Activated CD8-positive, alpha-beta T cell treated with anti-CD3 and anti-CD28 coated beads, Interleukin-2, amount 10 ng/mL, durations not matched to agents 7 days and 5 days (primary cell): ENCODE measurements around the gene BCL7B. TPM values are rescaled to one million over a fixed set of nuclear protein-coding genes. Genes with fewer than 3 reads are reported as not detected.
A peak's percentile ranks its signal among the peaks of the same experiment; 100 is the strongest.
"Not testable (repeated sequence)": the region's sequence is repeated elsewhere in the genome, so short reads cannot be mapped to it uniquely, and the experiment has no call there.

Source experiments
- ATAC-seq: fragments of 150-1000 bp; cut with Tn5 transposase; one replicate; pipeline ENCODE4 v1.10.0; 2021; ENCODE audit warnings: moderate library complexity
- CTCF ChIA-PET: fragments of 350-600 bp; sonication (Branson Sonifier 250); formaldehyde crosslinking; loops from one replicate; lab custom pipeline; 2021; ENCODE audit warnings: antibody characterized with exemption; lab: Charles Lee
- POLR2A ChIA-PET: fragments of 350-600 bp; sonication (Branson Sonifier 250); formaldehyde crosslinking; loops from one replicate; lab custom pipeline; 2021; ENCODE audit warnings: antibody characterized with exemption; lab: Charles Lee
- DNase-seq: peaks from one replicate; pipeline ENCODE4 v3.0.0-alpha.2; 2020
- H3K27ac Mint-ChIP-seq: one replicate; pipeline ENCODE4 v1.8.0; 2021; ENCODE audit warnings: mild to moderate bottlenecking, mixed read lengths
- H3K27me3 Mint-ChIP-seq: one replicate; pipeline ENCODE4 v1.8.0; 2021; ENCODE audit warnings: low read depth, mixed read lengths
- H3K36me3 Mint-ChIP-seq: one replicate; pipeline ENCODE4 v1.8.0; 2021; ENCODE audit warnings: low read depth, mixed read lengths
- H3K4me1 Mint-ChIP-seq: one replicate; pipeline ENCODE4 v1.8.0; 2021; ENCODE audit warnings: low read depth, mixed read lengths
- H3K4me3 Mint-ChIP-seq: one replicate; pipeline ENCODE4 v1.8.0; 2021; ENCODE audit warnings: mild to moderate bottlenecking, mixed read lengths
- H3K9me3 Mint-ChIP-seq: one replicate; pipeline ENCODE4 v1.8.0; 2022; ENCODE audit warnings: mixed read lengths; ENCODE audit not compliant: insufficient read depth
- total RNA-seq, 2 experiments: library from RNA; stranded (reverse); gene quantifications; one replicate each; pipeline ENCODE4 v1.2.3, GENCODE V29; 2021

Gene BCL7B
- total RNA-seq, 2 experiments from 2014 or later = 76.8 to 80.8 TPM

- Mint-ChIP-seq H3K27ac (no peak overlapping the region), H3K4me1 (peaks cover 8% of the 10 kb centered on the region), H3K4me3 (no peak overlapping the region), H3K9me3 (no peaks in the 10 kb centered on the region), H3K36me3 (no peaks in the 10 kb centered on the region), H3K27me3 (no peaks in the 10 kb centered on the region)
- no peak for DNase-seq
- POLR2A ChIA-PET = interaction anchor here (1.2 to 1.5 kb wide), 3 partner anchors 9 to 66 kb away, joined by 4 read pairs; partner anchors contain the start of genes BAZ1B and TBL2
- ATAC-seq = no peak
- CTCF ChIA-PET = interaction anchor here (1.2 to 2.3 kb wide), 5 partner anchors 9 to 152 kb away, joined by 3 to 6 read pairs (median 3); partner anchors contain the start of genes ABHD11, BUD23 and TBL2
Observed at GRCh38 chr7:73586911-73587310, 29.4 kb upstream of the BCL7B start.

DNA sequence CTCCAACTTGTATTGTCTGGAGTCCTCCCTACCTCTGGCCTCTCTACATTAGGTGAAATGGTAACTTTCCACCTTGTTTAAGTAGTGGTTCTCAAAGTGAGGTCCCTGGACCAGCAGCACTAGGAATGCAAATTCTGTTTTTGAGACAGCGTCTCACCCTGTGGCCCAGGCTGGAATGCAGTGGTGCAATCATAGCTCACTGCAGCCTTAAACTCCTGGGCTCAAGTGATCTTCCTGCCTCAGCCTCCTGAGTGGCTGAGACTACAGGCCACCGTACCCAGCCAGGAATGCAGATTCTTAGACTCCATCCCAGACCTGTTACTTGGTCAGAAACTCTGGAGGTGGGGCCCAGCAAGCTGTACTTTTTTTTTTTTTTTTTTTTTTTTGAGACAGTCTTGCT is 27.7 kb upstream of the BCL7B start:
- Mint-ChIP-seq H3K27me3 (no peaks in the 10 kb centered on the region), H3K36me3 (no peaks in the 10 kb centered on the region), H3K27ac (no peak overlapping the region), H3K4me1 (peaks cover 12% of the 10 kb centered on the region), H3K4me3 (no peak overlapping the region), H3K9me3 (no peaks in the 10 kb centered on the region)
- no peak for DNase-seq
- ChIA-PET POLR2A (no interaction called here), CTCF (interaction anchor here (0.7 to 1.5 kb wide), 3 partner anchors 22 to 96 kb away, joined by 3 to 6 read pairs (median 4); partner anchors contain the start of gene BAZ1B)
- ATAC-seq = no peak

DNA sequence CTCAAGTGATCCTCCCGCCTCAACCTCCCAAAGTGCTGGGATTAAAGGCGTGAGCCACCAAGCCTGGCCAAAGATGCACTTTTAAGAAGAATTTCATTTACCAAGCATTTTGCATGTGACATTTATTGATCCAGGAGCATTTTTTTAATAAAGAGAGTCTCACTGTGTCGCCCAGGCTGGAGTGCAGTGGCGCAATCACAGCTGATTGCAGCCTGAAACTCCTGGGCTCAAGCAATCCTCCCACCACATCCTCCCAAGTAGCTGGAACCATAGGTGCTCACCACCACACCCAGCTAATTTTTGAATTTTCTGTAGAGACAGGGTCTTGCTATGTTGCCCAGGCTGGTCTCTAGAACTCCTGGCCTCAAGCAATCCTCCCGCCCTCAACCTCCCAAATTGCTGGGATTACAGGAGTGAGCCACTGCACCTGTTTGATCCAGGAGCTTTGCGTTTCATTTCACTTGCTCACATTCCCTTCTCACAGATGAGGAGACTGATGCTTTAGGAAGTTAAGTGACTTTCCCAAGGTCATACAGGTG is 25.2 kb upstream of the BCL7B start:
- CTCF ChIA-PET = no interaction called here
- Mint-ChIP-seq H3K4me1 (peaks cover 18% of the 10 kb centered on the region), H3K4me3 (no peak overlapping the region), H3K27ac (no peak overlapping the region), H3K27me3 (no peaks in the 10 kb centered on the region), H3K36me3 (peaks cover 1% of the 10 kb centered on the region), H3K9me3 (no peaks in the 10 kb centered on the region)
- no peak for ATAC-seq
- no peak for DNase-seq
- POLR2A ChIA-PET = interaction anchor here (1.3 kb wide), 1 partner anchor 152 kb away, joined by 3 read pairs; no protein-coding TSS in a partner anchor

- H3K4me3 Mint-ChIP-seq, H3K36me3 Mint-ChIP-seq, H3K27ac Mint-ChIP-seq, CTCF ChIA-PET, H3K27me3 Mint-ChIP-seq, POLR2A ChIA-PET, H3K9me3 Mint-ChIP-seq, DNase-seq, ATAC-seq: not testable (repeated sequence)
- H3K4me1 Mint-ChIP-seq = peaks cover 28% of the 10 kb centered on the region
Observed at GRCh38 chr7:73581006-73581405, 23.5 kb upstream of the BCL7B start.

DNA sequence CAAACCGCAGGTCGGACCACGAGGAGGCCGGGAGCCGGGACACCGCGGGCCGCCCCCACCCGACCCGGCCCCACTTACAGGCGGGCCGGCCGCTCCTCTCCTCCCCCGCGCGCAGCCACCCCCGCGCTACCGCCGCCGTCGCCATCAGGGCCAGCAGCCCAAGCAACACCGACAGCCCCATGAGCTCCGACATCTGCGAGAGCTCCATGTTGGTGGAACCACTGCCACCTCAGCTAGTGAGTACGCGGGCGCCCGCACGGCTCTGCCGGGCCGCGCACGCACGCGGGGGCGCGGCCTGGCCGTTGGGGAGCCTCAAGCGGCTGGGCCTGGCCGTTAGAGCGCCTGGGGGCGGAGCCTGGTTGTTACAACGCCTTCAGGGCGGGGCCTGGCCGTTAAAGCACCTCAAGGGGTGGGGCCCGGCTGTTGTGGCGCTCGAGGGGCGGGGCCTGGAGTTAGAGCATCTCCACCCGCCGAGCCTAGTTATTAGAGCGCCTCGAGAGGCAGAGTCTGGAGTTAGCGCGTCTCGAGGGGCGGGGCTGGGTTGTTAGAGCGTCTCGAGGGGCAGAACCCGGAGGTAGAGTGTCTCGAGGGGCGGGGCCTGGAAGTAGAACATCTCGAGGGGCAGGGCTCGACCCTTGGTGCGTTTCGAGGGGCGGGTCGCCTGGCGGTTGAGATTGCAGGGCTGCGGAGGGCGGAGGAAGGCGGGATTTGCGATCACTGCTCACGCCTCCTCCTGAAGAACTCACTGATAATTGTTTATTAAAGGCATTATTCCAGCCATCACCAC is 21.0 kb upstream of the BCL7B start, which contains the start of gene TBL2:
TSS of gene TBL2 (minus strand) at position 238 of the 787 bp plus-strand sequence. CDS start at position 208, 30 bp downstream.
- peak within 1 kb of the TSS; percentile 94 for H3K27ac Mint-ChIP-seq
- no peaks in the 10 kb centered on the region for H3K27me3 Mint-ChIP-seq
- no peaks in the 10 kb centered on the region for H3K9me3 Mint-ChIP-seq
- ChIA-PET CTCF (interaction anchor here (0.7 to 1.3 kb wide), 9 partner anchors 9 to 127 kb away, joined by 3 to 6 read pairs (median 3); partner anchors contain the start of gene BAZ1B), POLR2A (interaction anchor here (0.8 to 2.9 kb wide), 10 partner anchors 9 to 118 kb away, joined by 3 to 19 read pairs (median 6); partner anchors contain the start of genes BAZ1B and BCL7B)
- ATAC-seq = peak; percentile 94
- peak within 1 kb of the TSS; percentile 86 for H3K4me3 Mint-ChIP-seq
- H3K36me3 Mint-ChIP-seq = peaks cover 16% of the 10 kb centered on the region
- peak; percentile 99 for DNase-seq
- H3K4me1 Mint-ChIP-seq = peaks cover 28% of the 10 kb centered on the region

DNA sequence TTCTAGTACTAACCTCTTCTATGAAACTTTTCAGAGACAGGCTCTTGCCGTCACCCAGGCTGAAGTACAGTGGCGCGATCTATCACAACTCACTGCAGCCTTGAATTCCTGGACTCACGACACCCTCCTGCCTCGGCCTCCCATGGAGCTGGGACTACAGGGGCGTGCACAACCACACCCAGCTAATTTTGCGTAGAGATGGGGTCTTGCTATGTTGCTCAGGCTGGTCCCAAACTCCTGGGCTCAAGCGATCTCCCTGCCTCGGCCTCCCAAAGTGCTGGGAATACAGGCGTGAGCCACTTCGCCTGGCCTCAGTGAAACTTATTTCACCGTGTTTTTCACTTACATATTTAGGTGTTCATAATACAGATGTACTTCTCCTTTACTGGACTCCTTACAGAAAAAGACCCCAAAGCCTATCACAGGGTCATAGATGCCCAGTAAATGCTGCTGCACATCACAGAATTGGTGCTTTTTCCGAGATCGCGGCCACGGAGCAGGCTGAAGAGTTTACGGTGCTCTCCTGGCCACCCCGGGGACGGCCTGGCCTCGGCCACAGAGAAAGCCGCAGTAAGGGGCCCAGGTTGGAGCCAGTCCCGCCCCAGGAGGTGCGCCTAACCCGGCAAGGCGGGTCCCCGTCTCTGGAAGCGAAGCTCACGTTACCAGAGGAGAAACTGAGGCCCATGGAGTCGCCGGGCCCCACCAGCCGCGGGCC is 20.3 kb upstream of the BCL7B start:
- Mint-ChIP-seq H3K27ac (peak overlapping the region; percentile 88), H3K36me3 (peaks cover 23% of the 10 kb centered on the region), H3K4me3 (peak overlapping the region; percentile 86), H3K9me3 (no peaks in the 10 kb centered on the region), H3K27me3 (no peaks in the 10 kb centered on the region), H3K4me1 (peaks cover 28% of the 10 kb centered on the region)
- peak; percentile 6 for ATAC-seq
- ChIA-PET CTCF (interaction anchor here (0.7 to 1.3 kb wide), 8 partner anchors 8 to 126 kb away, joined by 3 to 6 read pairs (median 4); partner anchors contain the start of gene BAZ1B), POLR2A (interaction anchor here (0.8 to 2.9 kb wide), 11 partner anchors 9 to 119 kb away, joined by 3 to 19 read pairs (median 5); partner anchors contain the start of genes BAZ1B and BCL7B)
- no peak for DNase-seq

GRCh38 chr7:73573791-73574190 is 16.3 kb upstream of the BCL7B start:
- DNase-seq = no peak
- H3K27ac Mint-ChIP-seq = no peak overlapping the region
- CTCF ChIA-PET = no interaction called here
- H3K36me3 Mint-ChIP-seq = peaks cover 49% of the 10 kb centered on the region
- H3K4me3 Mint-ChIP-seq = no peak overlapping the region
- no peaks in the 10 kb centered on the region for H3K9me3 Mint-ChIP-seq
- H3K4me1 Mint-ChIP-seq = peaks cover 15% of the 10 kb centered on the region
- no peak for ATAC-seq
- POLR2A ChIA-PET = no interaction called here
- no peaks in the 10 kb centered on the region for H3K27me3 Mint-ChIP-seq

DNA sequence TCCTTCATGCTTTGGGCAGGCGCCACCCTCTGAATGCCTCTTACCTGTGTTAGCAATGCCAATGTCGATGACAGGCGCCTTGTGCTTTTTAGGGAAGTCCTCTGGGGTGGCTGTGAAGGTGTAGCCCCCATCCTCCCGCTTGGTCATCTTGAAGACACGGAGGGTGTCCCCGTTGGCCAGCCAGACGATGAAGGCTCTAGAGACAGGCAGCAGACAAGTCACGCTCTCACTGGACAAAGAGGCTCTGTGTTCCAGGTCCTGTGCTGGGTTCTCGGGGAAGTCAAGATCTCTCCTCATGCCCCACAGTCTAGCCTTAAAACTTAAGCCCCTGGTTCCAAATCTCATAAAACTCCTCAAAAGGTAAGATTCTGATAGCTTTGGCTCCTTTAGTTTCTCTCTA is 15.8 kb upstream of the BCL7B start:
- Mint-ChIP-seq H3K36me3 (peaks cover 50% of the 10 kb centered on the region), H3K4me3 (no peak overlapping the region), H3K9me3 (no peaks in the 10 kb centered on the region), H3K27me3 (no peaks in the 10 kb centered on the region), H3K27ac (no peak overlapping the region), H3K4me1 (peaks cover 15% of the 10 kb centered on the region)
- POLR2A ChIA-PET = no interaction called here
- DNase-seq = no peak
- CTCF ChIA-PET = no interaction called here
- no peak for ATAC-seq

DNA sequence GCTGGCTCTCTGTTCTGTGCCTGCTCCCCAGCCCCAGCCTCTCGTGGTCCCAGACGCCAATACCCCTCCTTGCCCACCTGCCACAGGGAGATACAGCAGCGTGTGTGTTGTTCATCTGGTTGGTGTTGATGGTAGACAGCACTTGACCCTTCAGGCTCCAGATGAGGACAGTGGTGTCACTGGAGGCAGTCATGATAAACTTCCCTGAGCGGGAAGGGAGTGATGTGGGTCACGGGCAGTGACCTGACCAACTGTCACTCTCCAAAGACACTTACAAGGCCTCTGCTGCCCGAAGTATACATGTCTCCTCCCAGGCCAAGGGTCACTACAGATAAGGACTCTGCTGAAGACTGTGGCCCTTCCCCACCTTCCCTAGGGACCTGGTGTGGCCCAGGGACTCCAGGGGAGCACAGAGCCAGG is 15.3 kb upstream of the BCL7B start:
- ChIA-PET POLR2A (interaction anchor here (1.5 kb wide), 1 partner anchor 16 kb away, joined by 4 read pairs; the partner anchor contains the start of gene BCL7B), CTCF (no interaction called here)
- Mint-ChIP-seq H3K4me1 (peaks cover 18% of the 10 kb centered on the region), H3K27me3 (no peaks in the 10 kb centered on the region), H3K9me3 (no peaks in the 10 kb centered on the region), H3K36me3 (peaks cover 52% of the 10 kb centered on the region), H3K4me3 (no peak overlapping the region), H3K27ac (no peak overlapping the region)
- DNase-seq (no peak), ATAC-seq (no peak)

DNA sequence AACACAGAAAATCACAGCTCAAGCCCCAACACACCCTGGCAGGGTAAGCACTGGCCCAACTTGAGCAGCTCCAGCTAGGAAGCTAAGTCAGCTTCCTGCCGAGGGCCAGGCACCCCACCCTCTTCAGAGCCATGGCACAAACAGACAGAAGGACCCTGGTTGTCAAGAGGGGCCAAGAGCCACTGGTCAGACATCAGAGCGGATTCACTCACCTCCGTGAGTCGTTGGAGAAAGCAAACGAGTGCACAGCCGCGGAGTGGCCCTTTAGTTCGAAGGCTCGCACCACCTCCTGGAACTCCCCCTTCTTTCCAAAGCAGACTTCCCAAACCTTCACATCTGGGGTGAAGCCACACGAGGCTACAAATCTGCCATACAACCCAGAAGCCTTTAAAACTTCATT is 13.5 kb upstream of the BCL7B start:
- Mint-ChIP-seq H3K27me3 (no peaks in the 10 kb centered on the region), H3K27ac (no peak overlapping the region), H3K36me3 (peaks cover 49% of the 10 kb centered on the region), H3K4me3 (no peak overlapping the region), H3K4me1 (peaks cover 25% of the 10 kb centered on the region), H3K9me3 (no peaks in the 10 kb centered on the region)
- POLR2A ChIA-PET = no interaction called here
- ATAC-seq = no peak
- DNase-seq = no peak
- CTCF ChIA-PET = no interaction called here

DNA sequence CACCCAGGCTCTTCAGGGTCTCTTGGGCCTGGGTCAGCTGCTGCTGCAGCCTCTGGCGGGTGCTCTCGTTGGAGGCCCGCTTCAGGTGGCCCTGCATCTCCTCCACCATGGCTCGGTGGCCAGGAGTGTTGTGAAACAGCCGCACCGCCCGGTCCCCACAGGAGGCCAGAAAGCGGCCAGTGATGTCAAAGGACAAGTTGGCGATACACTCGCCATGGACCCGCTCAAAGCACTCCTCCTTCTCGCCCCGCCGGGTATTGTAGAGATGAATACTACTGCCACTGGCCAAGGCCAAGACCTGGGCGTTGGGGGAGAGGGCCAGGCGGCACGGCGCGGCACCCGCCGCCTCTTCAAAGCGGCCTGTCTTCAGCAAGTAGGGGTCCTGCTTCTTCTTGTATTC is 13.0 kb upstream of the BCL7B start:
- peaks cover 29% of the 10 kb centered on the region for H3K4me1 Mint-ChIP-seq
- POLR2A ChIA-PET = no interaction called here
- no peaks in the 10 kb centered on the region for H3K27me3 Mint-ChIP-seq
- H3K36me3 Mint-ChIP-seq = peaks cover 49% of the 10 kb centered on the region
- no peaks in the 10 kb centered on the region for H3K9me3 Mint-ChIP-seq
- CTCF ChIA-PET = no interaction called here
- H3K4me3 Mint-ChIP-seq = no peak overlapping the region
- DNase-seq (no peak), ATAC-seq (no peak)
- H3K27ac Mint-ChIP-seq = no peak overlapping the region
